K562 (cell line): ENCODE measurements around the gene MAML3. TPM values are rescaled to one million over a fixed set of nuclear protein-coding genes. Genes with fewer than 3 reads are reported as not detected.

Experiments
- ATAC-seq: fragments of 200-7000 bp; cut with Tn5 transposase; 3 replicates; pipeline ENCODE4 v1.9.1; 2020; ENCODE audit warnings: moderate library complexity
- BruUV-seq: library from RNA; stranded (reverse); fragments of 400-500 nt; replicated peaks from 2 replicates; lab custom pipeline; 2021; lab: Mats Ljungman, UMichigan
- CTCF ChIA-PET: fragments of 300-600 bp; formaldehyde crosslinking; extraction: SDS; loops from one replicate; lab custom pipeline; 2021; ENCODE audit warnings: low intra/inter-chr PET ratio; lab: Yijun Ruan, JAX
- POLR2A ChIA-PET: fragments of 300-600, 350-650 bp; sonication (Branson Sonifier 250); formaldehyde crosslinking; extraction: SDS; loops from one replicate; lab custom pipeline; 2021; ENCODE audit warnings: antibody characterized with exemption, inconsistent platforms; lab: Yijun Ruan, JAX
- DNase-seq, 4 experiments: peaks; one replicate each; pipeline versions ENCODE4 v3.0.0 to v3.0.0-alpha.2; 2011 to 2018; ENCODE audit warnings: low spot score in 3 of 4, mixed read lengths in 3 of 4; ENCODE audit errors: extremely low read depth in 1 of 4
- FAIRE-seq: peaks from 2 replicates; lab custom pipeline; 2011; peaks lifted over from hg19 to GRCh38; lab: Jason Lieb, UNC
- H2AFZ ChIP-seq: 2 replicates; pipeline ENCODE4 v1.6.0; 2011; ENCODE audit warnings: low read depth, low read length, control low read depth, inconsistent platforms
- H3K27ac ChIP-seq: fragments of 200-600 bp; 3 replicates; pipeline ENCODE4 v1.8.0; 2011; ENCODE audit warnings: low read depth, mild to moderate bottlenecking, control low read depth, inconsistent platforms, low read length, moderate library complexity, mixed read lengths; ENCODE audit errors: extremely low read depth
- H3K27me3 ChIP-seq, 2 experiments: fragments of 300-600 bp in 1 of 2; 2 replicates in 1 of 2; 3 replicates in 1 of 2; pipeline versions ENCODE4 v1.6.0 to v1.8.0; 2011; ENCODE audit warnings: inconsistent platforms in 2 of 2, low read length in 2 of 2, mild to moderate bottlenecking in 1 of 2, mixed read lengths in 1 of 2, moderate library complexity in 1 of 2; ENCODE audit not compliant: control insufficient read depth in 2 of 2, insufficient read depth in 2 of 2
- H3K36me3 ChIP-seq: fragments of 300-600 bp; 3 replicates; pipeline ENCODE4 v1.8.0; 2011; ENCODE audit warnings: mild to moderate bottlenecking, low read length, inconsistent platforms; ENCODE audit not compliant: control insufficient read depth, insufficient read depth
- H3K4me1 ChIP-seq, 2 experiments: fragments of 200-600 bp in 1 of 2; replicated peaks in 1 of 2; 2 replicates in 1 of 2; 3 replicates in 1 of 2; pipeline versions ENCODE4 v1.5.1 to v1.8.0; 2011; ENCODE audit warnings: inconsistent platforms in 2 of 2, low read length in 2 of 2, mild to moderate bottlenecking in 1 of 2, mixed read lengths in 1 of 2, moderate library complexity in 1 of 2; ENCODE audit not compliant: control insufficient read depth in 2 of 2, insufficient read depth in 2 of 2
- H3K4me2 ChIP-seq: 2 replicates; pipeline ENCODE4 v1.6.1; 2011; ENCODE audit warnings: low read length, control low read depth, inconsistent platforms, mixed read lengths; ENCODE audit not compliant: insufficient read depth
- H3K4me3 ChIP-seq: fragments of 200-600 bp; sonication (generic), shearing (Covaris generic); 2 replicates; pipeline ENCODE4 v1.5.1; 2016; ENCODE audit warnings: control low read depth, inconsistent platforms
- H3K79me2 ChIP-seq: fragments of 200-600 bp; 3 replicates; pipeline ENCODE4 v1.8.0; 2011; ENCODE audit warnings: low read length, inconsistent platforms; ENCODE audit not compliant: control insufficient read depth, insufficient read depth
- H3K9ac ChIP-seq, 2 experiments: 2 replicates each; pipeline versions ENCODE4 v1.6.0 to v1.6.1; 2011; ENCODE audit warnings: low read depth in 2 of 2, low read length in 2 of 2, control low read depth in 1 of 2, inconsistent platforms in 1 of 2, mild to moderate bottlenecking in 1 of 2, mixed read lengths in 1 of 2; ENCODE audit not compliant: insufficient read depth in 1 of 2
- H3K9me1 ChIP-seq: one replicate; pipeline ENCODE4 v1.6.0; 2011; ENCODE audit warnings: inconsistent platforms, mild to moderate bottlenecking, low read length, moderate library complexity; ENCODE audit not compliant: control insufficient read depth, insufficient read depth
- H3K9me3 ChIP-seq: replicated peaks from 2 replicates; pipeline ENCODE4 v1.5.1; 2011; ENCODE audit warnings: low read depth, low read length, inconsistent platforms; ENCODE audit not compliant: control insufficient read depth, insufficient read depth
- H4K20me1 ChIP-seq: replicated peaks from 2 replicates; pipeline ENCODE4 v1.6.1; 2011; ENCODE audit warnings: low read length, inconsistent platforms, mixed read lengths; ENCODE audit not compliant: control insufficient read depth, insufficient read depth
- ARID1B ChIP-seq: fragments of 450-650 bp; IDR thresholded peaks from 2 replicates; pipeline ENCODE4 v1.6.1; 2016; ENCODE audit warnings: antibody characterized with exemption, mild to moderate bottlenecking, inconsistent platforms
- CBX2 ChIP-seq: fragments of 200-600 bp; sonication (generic); IDR thresholded peaks from one replicate; pipeline ENCODE4 v1.6.1; 2012; ENCODE audit warnings: mild to moderate bottlenecking, low read length, inconsistent platforms; ENCODE audit not compliant: insufficient read depth, poor library complexity, severe bottlenecking
- DPF2 ChIP-seq: fragments of 450-650 bp; IDR thresholded peaks from 2 replicates; pipeline ENCODE4 v1.6.1; 2016
- L3MBTL2 ChIP-seq: fragments of 450-650 bp; IDR thresholded peaks from 2 replicates; pipeline ENCODE4 v1.6.1; 2016; ENCODE audit warnings: mild to moderate bottlenecking, moderate library complexity
- SMARCA4 ChIP-seq: fragments of 450-650 bp; IDR thresholded peaks from 2 replicates; pipeline ENCODE4 v1.6.1; 2016
- SMARCC2 ChIP-seq: fragments of 450-650 bp; IDR thresholded peaks from 2 replicates; pipeline ENCODE4 v1.6.1; 2017; ENCODE audit warnings: antibody characterized with exemption, moderate library complexity, mild to moderate bottlenecking, low read depth
- TARDBP ChIP-seq: fragments of 450-650 bp; IDR thresholded peaks from 2 replicates; pipeline ENCODE4 v1.6.1; 2016
- ZBTB7A ChIP-seq: IDR thresholded peaks from 2 replicates; pipeline ENCODE4 v1.6.1; 2011; ENCODE audit warnings: low read depth, mild to moderate bottlenecking, low read length, moderate library complexity, borderline replicate concordance; ENCODE audit not compliant: control insufficient read depth
- ZNF584 ChIP-seq: fragments of 200-800 bp; sonication (Bioruptor generic); IDR thresholded peaks from 2 replicates; pipeline ENCODE4 v1.6.1; 2016; ENCODE audit warnings: low read depth, mild to moderate bottlenecking, missing genetic modification characterization, missing compliant biosample characterization
- ZNF707 ChIP-seq: fragments of 250-450 bp; sonication (Bioruptor Pico); conservative IDR thresholded peaks from 2 replicates; pipeline ENCODE4 v1.8.0; 2022; ENCODE audit warnings: inconsistent platforms, mild to moderate bottlenecking, moderate library complexity
- WGBS: fragments of 100-300 bp; shearing (Covaris generic); methylation state at CpG from one replicate; pipeline ENCODE4 v1.1.6; 2016; ENCODE audit warnings: low coverage, mixed read lengths; ENCODE audit not compliant: insufficient coverage; ENCODE audit errors: missing lambda C conversion rate; 5-methylcytosine and 5-hydroxymethylcytosine counted together
- in situ Hi-C: fragments of 300-500 bp; cut with MboI; formaldehyde crosslinking; loops from 4 replicates; pipeline ENCODE4 v1.15.0; 2018; ENCODE audit warnings: inconsistent platforms, mixed read lengths
- intact Hi-C: fragments of 100-400 bp; cut with micrococcal nuclease; formaldehyde crosslinking; loops from 2 replicates; pipeline ENCODE4 v1.14.2; 2022
- polyA plus RNA-seq, 8 experiments: library from polyadenylated mRNA; depleted of rRNA in 4 of 8; stranded (reverse) in 5 of 8; unstranded in 3 of 8; fragments of >200 nt; fragmentation: Nextera tagmentation in 2 of 8; fragmentation: Illumina TruSeq in 1 of 8; extraction: Ambion mirVana in 2 of 8; extraction: Trizol in 1 of 8; gene quantifications; 2 replicates each; pipeline versions ENCODE4 v1.2.1 to v1.2.3, GENCODE V29; 2011 to 2014; ENCODE audit warnings: inconsistent platforms in 1 of 8, missing spikeins in 1 of 8
- total RNA-seq, 7 experiments: library from RNA; depleted of rRNA in 6 of 7; stranded (reverse); fragments of >200 nt in 6 of 7; fragmentation: Illumina TruSeq in 2 of 7; extraction: Trizol in 2 of 7; gene quantifications; 2 replicates each; pipeline versions ENCODE4 v1.2.1 to v1.2.3, GENCODE V29; 2011 to 2021; ENCODE audit warnings: low replicate concordance in 1 of 7
- TF ChIP-seq, protein P1 (sequence below): fragments of 450-650 bp; IDR thresholded peaks from 2 replicates; pipeline ENCODE4 v1.6.1; 2016
- TF ChIP-seq, protein P2 (sequence below): fragments of 450-650 bp; IDR thresholded peaks from 2 replicates; pipeline ENCODE4 v1.6.1; 2017; ENCODE audit warnings: antibody characterized with exemption, mild to moderate bottlenecking

The MAML3 gene
- total and polyA plus RNA-seq, 9 of the 15 experiments (the other 6 are each of a cell fraction or from before 2014, with no cell fraction given) = 0.01 to 0.55 (median 0.25) TPM

DNA sequence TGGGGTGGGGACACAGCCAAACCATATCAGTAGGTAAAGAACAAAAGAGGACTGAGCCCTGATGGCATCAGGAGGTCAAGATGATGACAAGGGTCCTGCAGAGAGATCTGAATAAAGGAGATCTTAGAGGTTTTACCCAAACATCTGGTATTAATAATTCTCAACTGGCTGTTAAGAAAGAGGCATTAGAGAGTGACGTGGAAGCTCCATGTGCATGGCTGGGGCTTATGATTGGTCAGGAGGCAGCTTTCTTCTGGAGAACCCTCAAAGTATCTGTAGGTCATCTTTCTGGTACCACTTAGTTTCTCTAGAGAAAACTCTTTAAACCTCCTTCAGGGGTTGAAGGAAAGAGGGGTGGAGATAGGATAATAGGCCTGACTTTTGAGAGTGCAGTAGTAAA lies 469.6 kb downstream of the MAML3 start (continued):
- TF ChIP-seq CBX2 (no peak), DPF2 (no peak)

DNA sequence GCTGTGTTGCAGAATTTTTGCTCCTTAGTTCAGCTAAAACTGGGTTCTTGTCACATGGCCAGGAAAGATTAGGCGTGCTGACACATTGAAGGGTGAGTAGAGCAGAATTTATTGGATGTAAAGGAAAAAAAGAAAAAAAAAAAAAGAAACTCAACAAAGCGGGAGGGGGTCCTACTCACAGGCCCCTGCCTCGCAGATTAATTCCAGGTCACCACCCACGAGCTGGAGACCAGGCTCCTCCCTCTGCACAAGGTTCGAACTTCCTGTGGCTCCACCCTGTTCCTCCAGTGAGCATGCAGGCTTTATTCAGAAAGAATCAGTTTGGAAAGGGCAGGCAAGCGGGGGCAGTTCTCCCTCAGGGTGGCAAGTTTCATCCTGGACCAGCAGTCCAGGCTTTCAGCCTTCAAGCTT lies 471.2 kb downstream of the MAML3 start:
- Histone ChIP-seq H3K27ac (peak overlapping the region; percentile 51; the same call in 2 of the 3 replicates), H2AFZ (peak overlapping the region; percentile 20; the same call in 1 of the 2 replicates), H3K79me2 (peaks cover 12% of the 10 kb centered on the region), H3K36me3 (peaks cover 47% of the 10 kb centered on the region; the same call in 2 of the 3 replicates), H3K9me1 (no peaks in the 10 kb centered on the region), H3K9ac (no peak overlapping the region), H3K9me3 (peaks cover 14% of the 10 kb centered on the region), H3K27me3 (no peaks in the 10 kb centered on the region), H3K4me3 (no peak overlapping the region), H4K20me1 (no peaks in the 10 kb centered on the region), H3K4me1 (peaks cover 4 to 40% of the 10 kb centered on the region in 2 experiments; a peak in 4 of 5 replicates), H3K4me2 (no peak overlapping the region)
- FAIRE-seq (no peak), ATAC-seq (peak; percentile 87), DNase-seq (peak; percentile 33 to 66 (median 42))
- intact Hi-C loops = loop anchor here (2.0 kb wide), 1 partner anchor 16 kb away; no protein-coding TSS in a partner anchor
- ChIA-PET POLR2A (interaction anchor here (0.6 to 1.5 kb wide), 3 partner anchors 10 to 353 kb away, joined by 3 read pairs; no protein-coding TSS in a partner anchor), CTCF (no interaction called here)
- 11% methylated on average over 6 of the region's 6 CpGs for WGBS
- no TSS peak for BruUV-seq
- in situ Hi-C loops = no loop called here
- TF ChIP-seq L3MBTL2 (peak; percentile 46; the same call in 1 of the 2 replicates), ZNF584 (CRISPR knock-in tag) (0 out of 2 replicates have a peak, but pooled peaks have one; percentile 39), SMARCA4 (0 out of 2 replicates have a peak, but pooled peaks have one; percentile 34), ZNF707 (CRISPR knock-in tag) (no peak), SMARCC2 (0 out of 2 replicates have a peak, but pooled peaks have one; percentile 21), ARID1B (peak; percentile 32; the same call in 1 of the 2 replicates), TARDBP (no peak), ZBTB7A (peak; percentile 67)
- TF ChIP-seq, protein P1, sequence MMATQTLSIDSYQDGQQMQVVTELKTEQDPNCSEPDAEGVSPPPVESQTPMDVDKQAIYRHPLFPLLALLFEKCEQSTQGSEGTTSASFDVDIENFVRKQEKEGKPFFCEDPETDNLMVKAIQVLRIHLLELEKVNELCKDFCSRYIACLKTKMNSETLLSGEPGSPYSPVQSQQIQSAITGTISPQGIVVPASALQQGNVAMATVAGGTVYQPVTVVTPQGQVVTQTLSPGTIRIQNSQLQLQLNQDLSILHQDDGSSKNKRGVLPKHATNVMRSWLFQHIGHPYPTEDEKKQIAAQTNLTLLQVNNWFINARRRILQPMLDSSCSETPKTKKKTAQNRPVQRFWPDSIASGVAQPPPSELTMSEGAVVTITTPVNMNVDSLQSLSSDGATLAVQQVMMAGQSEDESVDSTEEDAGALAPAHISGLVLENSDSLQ = peak; percentile 35; the same call in 1 of the 2 replicates
- TF ChIP-seq, protein P2, sequence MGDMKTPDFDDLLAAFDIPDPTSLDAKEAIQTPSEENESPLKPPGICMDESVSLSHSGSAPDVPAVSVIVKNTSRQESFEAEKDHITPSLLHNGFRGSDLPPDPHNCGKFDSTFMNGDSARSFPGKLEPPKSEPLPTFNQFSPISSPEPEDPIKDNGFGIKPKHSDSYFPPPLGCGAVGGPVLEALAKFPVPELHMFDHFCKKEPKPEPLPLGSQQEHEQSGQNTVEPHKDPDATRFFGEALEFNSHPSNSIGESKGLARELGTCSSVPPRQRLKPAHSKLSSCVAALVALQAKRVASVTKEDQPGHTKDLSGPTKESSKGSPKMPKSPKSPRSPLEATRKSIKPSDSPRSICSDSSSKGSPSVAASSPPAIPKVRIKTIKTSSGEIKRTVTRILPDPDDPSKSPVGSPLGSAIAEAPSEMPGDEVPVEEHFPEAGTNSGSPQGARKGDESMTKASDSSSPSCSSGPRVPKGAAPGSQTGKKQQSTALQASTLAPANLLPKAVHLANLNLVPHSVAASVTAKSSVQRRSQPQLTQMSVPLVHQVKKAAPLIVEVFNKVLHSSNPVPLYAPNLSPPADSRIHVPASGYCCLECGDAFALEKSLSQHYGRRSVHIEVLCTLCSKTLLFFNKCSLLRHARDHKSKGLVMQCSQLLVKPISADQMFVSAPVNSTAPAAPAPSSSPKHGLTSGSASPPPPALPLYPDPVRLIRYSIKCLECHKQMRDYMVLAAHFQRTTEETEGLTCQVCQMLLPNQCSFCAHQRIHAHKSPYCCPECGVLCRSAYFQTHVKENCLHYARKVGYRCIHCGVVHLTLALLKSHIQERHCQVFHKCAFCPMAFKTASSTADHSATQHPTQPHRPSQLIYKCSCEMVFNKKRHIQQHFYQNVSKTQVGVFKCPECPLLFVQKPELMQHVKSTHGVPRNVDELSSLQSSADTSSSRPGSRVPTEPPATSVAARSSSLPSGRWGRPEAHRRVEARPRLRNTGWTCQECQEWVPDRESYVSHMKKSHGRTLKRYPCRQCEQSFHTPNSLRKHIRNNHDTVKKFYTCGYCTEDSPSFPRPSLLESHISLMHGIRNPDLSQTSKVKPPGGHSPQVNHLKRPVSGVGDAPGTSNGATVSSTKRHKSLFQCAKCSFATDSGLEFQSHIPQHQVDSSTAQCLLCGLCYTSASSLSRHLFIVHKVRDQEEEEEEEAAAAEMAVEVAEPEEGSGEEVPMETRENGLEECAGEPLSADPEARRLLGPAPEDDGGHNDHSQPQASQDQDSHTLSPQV = 0 out of 2 replicates have a peak, but pooled peaks have one; percentile 30
